PC-9 (cell line): ENCODE measurements around the gene ATP10A. TPM values are rescaled to one million over a fixed set of nuclear protein-coding genes. Genes with fewer than 3 reads are reported as not detected.

ENCODE experiments used
- BruUV-seq: library from RNA; stranded (reverse); fragments of 400-500 nt; replicated peaks from 2 replicates; lab custom pipeline; 2021; lab: Mats Ljungman, UMichigan
- CTCF ChIA-PET: fragments of 300-600 bp; sonication (Branson Sonifier 250); formaldehyde crosslinking; loops from one replicate; lab custom pipeline; 2022; ENCODE audit warnings: antibody characterized with exemption; lab: Charles Lee
- POLR2A ChIA-PET: fragments of 300-600 bp; sonication (Branson Sonifier 250); formaldehyde crosslinking; loops from one replicate; lab custom pipeline; 2022; ENCODE audit warnings: antibody characterized with exemption; ENCODE audit not compliant: unreplicated experiment; lab: Charles Lee
- DNase-seq, 2 experiments: peaks; one replicate each; pipeline versions ENCODE4 v3.0.0 to v3.0.0-alpha.2; 2015 to 2022; ENCODE audit warnings: mixed read lengths in 1 of 2
- H2AFZ ChIP-seq: fragments of 200-600 bp; sonication (generic); 2 replicates; pipeline ENCODE4 v1.8.1; 2017; ENCODE audit warnings: antibody characterized with exemption
- H3F3A ChIP-seq: fragments of 200-600 bp; sonication (generic); 2 replicates; pipeline ENCODE4 v1.8.1; 2017; ENCODE audit warnings: antibody characterized with exemption, mild to moderate bottlenecking, low read depth; ENCODE audit not compliant: insufficient read depth
- H3K27ac ChIP-seq: fragments of 200-600 bp; sonication (generic); 2 replicates; pipeline ENCODE4 v1.6.1; 2016; ENCODE audit warnings: mixed run types
- H3K27me3 ChIP-seq: fragments of 200-600 bp; sonication (generic); 2 replicates; pipeline ENCODE4 v1.6.1; 2016; ENCODE audit warnings: low read depth, mixed run types; ENCODE audit not compliant: insufficient read depth
- H3K36me3 ChIP-seq: fragments of 200-600 bp; sonication (generic); 2 replicates; pipeline ENCODE4 v1.6.1; 2016; ENCODE audit warnings: low read depth, mixed run types
- H3K4me1 ChIP-seq: fragments of 200-600 bp; sonication (generic); replicated peaks from 2 replicates; pipeline ENCODE4 v1.6.1; 2016; ENCODE audit warnings: mixed run types; ENCODE audit not compliant: insufficient read depth
- H3K4me2 ChIP-seq: fragments of 200-600 bp; sonication (generic); 2 replicates; pipeline ENCODE4 v1.6.1; 2017; ENCODE audit warnings: mixed run types
- H3K4me3 ChIP-seq: fragments of 200-600 bp; sonication (generic); 2 replicates; pipeline ENCODE4 v1.6.1; 2016; ENCODE audit warnings: mixed run types
- H3K79me2 ChIP-seq: fragments of 200-600 bp; sonication (generic); 2 replicates; pipeline ENCODE4 v1.6.1; 2017; ENCODE audit warnings: low read depth, mixed run types
- H3K9me2 ChIP-seq: fragments of 200-600 bp; sonication (generic); 2 replicates; pipeline ENCODE4 v1.8.1; 2017; ENCODE audit warnings: mild to moderate bottlenecking; ENCODE audit not compliant: insufficient read depth
- H3K9me3 ChIP-seq: fragments of 200-600 bp; sonication (generic); 2 replicates; pipeline ENCODE4 v1.8.1; 2016; ENCODE audit warnings: low read depth; ENCODE audit not compliant: insufficient read depth
- H4K20me1 ChIP-seq: fragments of 200-600 bp; sonication (generic); 2 replicates; pipeline ENCODE4 v1.8.1; 2017; ENCODE audit not compliant: insufficient read depth
- EZH2 ChIP-seq: fragments of 200-600 bp; sonication (generic); IDR thresholded peaks from 2 replicates; pipeline ENCODE4 v1.8.0; 2017; ENCODE audit warnings: antibody characterized with exemption, low read depth
- intact Hi-C: fragments of 100-400 bp; cut with micrococcal nuclease; formaldehyde crosslinking; loops from one replicate; pipeline ENCODE4 v1.10.0; 2022; ENCODE audit not compliant: unreplicated experiment
- total RNA-seq: library from RNA; stranded (reverse); gene quantifications from 2 replicates; pipeline ENCODE4 v1.2.3, GENCODE V29; 2021
- TF ChIP-seq, protein P1 (sequence below): fragments of 200-600 bp; sonication (generic); conservative IDR thresholded peaks from 2 replicates; pipeline ENCODE4 v1.6.1; 2017; ENCODE audit warnings: mixed run types, antibody characterized with exemption, mild to moderate bottlenecking, moderate library complexity

The ATP10A gene
- total RNA-seq, 1 experiment from 2014 or later, result not detected

DNA sequence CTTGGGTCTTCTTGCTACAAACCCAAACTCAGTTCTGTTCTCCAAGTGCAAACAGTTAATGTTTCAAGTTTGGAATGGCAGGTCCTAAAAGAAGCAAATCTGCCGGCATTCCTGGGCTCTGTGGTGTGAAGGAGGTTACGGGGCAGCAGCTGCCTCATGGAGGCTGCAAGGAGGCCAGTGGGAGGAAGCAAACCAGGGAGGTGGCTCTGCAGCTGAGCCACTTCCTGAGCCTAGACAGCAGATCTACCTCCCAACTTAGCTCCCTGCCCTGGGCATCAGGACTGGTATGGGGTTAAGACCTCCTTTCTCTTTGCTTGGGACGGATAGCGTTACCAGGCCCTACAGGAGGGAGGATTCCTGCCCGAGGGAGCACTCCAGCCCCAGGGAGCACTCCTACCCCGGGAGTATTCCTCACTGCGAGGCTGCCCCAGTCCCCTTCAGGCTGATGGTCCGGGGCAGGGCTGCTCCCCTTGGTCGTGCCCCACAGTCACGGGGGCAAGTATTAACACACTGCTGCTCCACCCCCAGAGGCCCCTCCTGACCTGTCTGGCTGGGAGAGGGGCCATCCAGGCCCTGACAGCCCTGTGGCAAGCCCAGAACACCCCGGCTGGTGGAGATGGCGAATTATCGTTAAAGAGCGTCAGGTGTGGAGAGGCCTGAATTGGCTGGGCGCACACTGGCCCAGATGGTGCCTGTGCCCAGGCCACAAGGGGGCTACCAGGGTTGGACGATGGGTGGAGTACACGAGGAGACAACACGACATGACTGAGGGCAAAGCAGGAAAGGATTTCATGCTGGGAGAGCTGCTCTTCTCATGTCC, 129.9 kb downstream of the ATP10A start:
- Histone ChIP-seq H3K4me1 (no peaks in the 10 kb centered on the region), H3K4me2 (no peak overlapping the region), H3K79me2 (no peaks in the 10 kb centered on the region), H3K9me3 (no peaks in the 10 kb centered on the region), H3K27me3 (peaks cover 24% of the 10 kb centered on the region), H3K4me3 (no peak overlapping the region), H4K20me1 (no peaks in the 10 kb centered on the region), H3F3A (no peaks in the 10 kb centered on the region), H3K36me3 (no peaks in the 10 kb centered on the region), H3K9me2 (no peaks in the 10 kb centered on the region), H3K27ac (no peak overlapping the region), H2AFZ (no peak overlapping the region)
- POLR2A ChIA-PET, result no interaction called here
- no TSS peak for BruUV-seq
- DNase-seq, result no peak
- CTCF ChIA-PET, result no interaction called here
- no peak for TF ChIP-seq EZH2
- TF ChIP-seq, protein P1, sequence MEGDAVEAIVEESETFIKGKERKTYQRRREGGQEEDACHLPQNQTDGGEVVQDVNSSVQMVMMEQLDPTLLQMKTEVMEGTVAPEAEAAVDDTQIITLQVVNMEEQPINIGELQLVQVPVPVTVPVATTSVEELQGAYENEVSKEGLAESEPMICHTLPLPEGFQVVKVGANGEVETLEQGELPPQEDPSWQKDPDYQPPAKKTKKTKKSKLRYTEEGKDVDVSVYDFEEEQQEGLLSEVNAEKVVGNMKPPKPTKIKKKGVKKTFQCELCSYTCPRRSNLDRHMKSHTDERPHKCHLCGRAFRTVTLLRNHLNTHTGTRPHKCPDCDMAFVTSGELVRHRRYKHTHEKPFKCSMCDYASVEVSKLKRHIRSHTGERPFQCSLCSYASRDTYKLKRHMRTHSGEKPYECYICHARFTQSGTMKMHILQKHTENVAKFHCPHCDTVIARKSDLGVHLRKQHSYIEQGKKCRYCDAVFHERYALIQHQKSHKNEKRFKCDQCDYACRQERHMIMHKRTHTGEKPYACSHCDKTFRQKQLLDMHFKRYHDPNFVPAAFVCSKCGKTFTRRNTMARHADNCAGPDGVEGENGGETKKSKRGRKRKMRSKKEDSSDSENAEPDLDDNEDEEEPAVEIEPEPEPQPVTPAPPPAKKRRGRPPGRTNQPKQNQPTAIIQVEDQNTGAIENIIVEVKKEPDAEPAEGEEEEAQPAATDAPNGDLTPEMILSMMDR, result no peak
- intact Hi-C loops, result no loop called here

DNA sequence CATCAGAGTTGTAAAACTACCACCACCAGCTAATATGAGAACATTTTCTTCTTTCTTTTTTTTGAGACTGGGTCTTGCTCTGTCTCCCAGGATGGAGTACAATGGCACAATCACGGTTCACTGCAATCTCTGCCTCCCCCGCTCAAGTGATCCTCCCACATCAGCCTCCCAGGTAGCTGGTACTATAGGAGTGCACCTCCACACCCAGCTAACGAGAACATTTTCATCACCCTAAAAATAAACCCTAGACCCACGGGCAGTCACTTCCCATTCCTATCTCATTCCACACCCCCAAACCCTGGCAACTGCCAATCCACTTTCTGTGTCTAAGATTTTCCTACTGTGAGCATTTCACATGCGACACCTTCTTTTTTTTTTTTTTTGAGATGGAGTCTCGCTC, 130.9 kb downstream of the ATP10A start:
- no peak overlapping the region for H3K4me3 ChIP-seq
- no peaks in the 10 kb centered on the region for H3F3A ChIP-seq
- intact Hi-C loops, result no loop called here
- H3K27me3 ChIP-seq, result peaks cover 28% of the 10 kb centered on the region
- BruUV-seq, result no TSS peak
- no peaks in the 10 kb centered on the region for H3K9me3 ChIP-seq
- no peaks in the 10 kb centered on the region for H3K36me3 ChIP-seq
- CTCF ChIA-PET, result no interaction called here
- no peaks in the 10 kb centered on the region for H3K9me2 ChIP-seq
- no peaks in the 10 kb centered on the region for H3K79me2 ChIP-seq
- H4K20me1 ChIP-seq, result no peaks in the 10 kb centered on the region
- POLR2A ChIA-PET, result no interaction called here
- no peak for DNase-seq
- TF ChIP-seq, protein P1, result no peak
- no peak overlapping the region for H3K4me2 ChIP-seq
- no peak overlapping the region for H3K27ac ChIP-seq
- no peak overlapping the region for H2AFZ ChIP-seq
- H3K4me1 ChIP-seq, result no peaks in the 10 kb centered on the region

DNA sequence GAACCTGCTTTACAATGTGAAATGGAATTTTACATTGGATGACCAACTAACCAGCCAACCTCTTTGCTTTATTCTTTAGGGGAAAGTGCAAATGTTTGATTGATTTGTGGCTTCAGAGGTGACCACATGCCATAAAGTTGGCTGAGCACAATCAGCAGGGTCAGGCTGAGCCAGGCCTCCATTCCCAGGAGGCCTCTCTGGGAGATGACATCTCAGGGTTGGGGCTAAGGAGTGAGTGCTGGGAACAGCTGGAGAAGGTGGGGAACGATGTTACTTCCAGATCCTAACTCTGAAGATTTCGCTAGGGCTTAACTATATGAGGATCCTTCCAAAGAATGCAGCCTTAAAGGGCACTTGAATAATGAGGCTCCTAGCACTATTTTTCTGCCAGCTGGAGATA, 131.7 kb downstream of the ATP10A start:
- no TSS peak for BruUV-seq
- H3K36me3 ChIP-seq, result no peaks in the 10 kb centered on the region
- peaks cover 28% of the 10 kb centered on the region for H3K27me3 ChIP-seq
- H3K4me3 ChIP-seq, result no peak overlapping the region
- H3K9me3 ChIP-seq, result no peaks in the 10 kb centered on the region
- intact Hi-C loops, result no loop called here
- no peaks in the 10 kb centered on the region for H3F3A ChIP-seq
- H2AFZ ChIP-seq, result no peak overlapping the region
- ChIA-PET POLR2A (no interaction called here), CTCF (no interaction called here)
- TF ChIP-seq EZH2, result no peak
- H3K27ac ChIP-seq, result no peak overlapping the region
- DNase-seq, result no peak
- H3K9me2 ChIP-seq, result no peaks in the 10 kb centered on the region
- H4K20me1 ChIP-seq, result no peaks in the 10 kb centered on the region
- no peaks in the 10 kb centered on the region for H3K79me2 ChIP-seq
- no peaks in the 10 kb centered on the region for H3K4me1 ChIP-seq
- H3K4me2 ChIP-seq, result no peak overlapping the region

DNA sequence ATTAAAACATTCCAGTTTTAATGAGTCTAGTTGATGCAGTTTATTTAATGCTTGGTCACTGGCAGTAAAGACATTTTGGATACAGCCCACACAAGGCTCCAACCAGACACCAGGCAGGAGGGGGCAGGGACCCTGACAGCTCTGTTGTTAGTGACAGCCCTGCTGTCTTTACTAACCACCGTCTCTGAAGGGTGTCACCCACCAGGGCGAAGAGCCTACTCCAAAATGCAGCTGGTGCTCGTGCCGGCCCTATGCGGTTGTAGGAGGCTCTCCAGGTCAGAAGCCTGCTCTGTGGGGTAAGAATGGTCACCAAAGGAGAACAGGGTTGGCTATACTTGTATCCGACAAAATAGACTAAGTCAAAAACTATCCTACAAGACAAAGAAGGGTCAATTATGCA, 132.2 kb downstream of the ATP10A start:
- CTCF ChIA-PET, result no interaction called here
- Histone ChIP-seq H4K20me1 (no peaks in the 10 kb centered on the region), H3K27ac (no peak overlapping the region), H3K4me2 (no peak overlapping the region), H3F3A (no peaks in the 10 kb centered on the region), H3K4me1 (no peaks in the 10 kb centered on the region), H3K79me2 (no peaks in the 10 kb centered on the region), H3K4me3 (no peak overlapping the region), H3K27me3 (peaks cover 28% of the 10 kb centered on the region), H3K9me3 (no peaks in the 10 kb centered on the region), H3K36me3 (no peaks in the 10 kb centered on the region), H3K9me2 (no peaks in the 10 kb centered on the region), H2AFZ (no peak overlapping the region)
- DNase-seq, result no peak
- intact Hi-C loops, result no loop called here
- POLR2A ChIA-PET, result no interaction called here
- no TSS peak for BruUV-seq
- TF ChIP-seq, protein P1, result no peak
- TF ChIP-seq EZH2, result no peak
